ENCODE measurements around the gene ATP8B3. TPM values are rescaled to one million over a fixed set of nuclear protein-coding genes. Genes with fewer than 3 reads are reported as not detected.

ATP8B3 gene
- total and polyA plus RNA-seq, 7 donors = 0.06 to 0.30 (median 0.17) TPM; not detected in 1

DNA sequence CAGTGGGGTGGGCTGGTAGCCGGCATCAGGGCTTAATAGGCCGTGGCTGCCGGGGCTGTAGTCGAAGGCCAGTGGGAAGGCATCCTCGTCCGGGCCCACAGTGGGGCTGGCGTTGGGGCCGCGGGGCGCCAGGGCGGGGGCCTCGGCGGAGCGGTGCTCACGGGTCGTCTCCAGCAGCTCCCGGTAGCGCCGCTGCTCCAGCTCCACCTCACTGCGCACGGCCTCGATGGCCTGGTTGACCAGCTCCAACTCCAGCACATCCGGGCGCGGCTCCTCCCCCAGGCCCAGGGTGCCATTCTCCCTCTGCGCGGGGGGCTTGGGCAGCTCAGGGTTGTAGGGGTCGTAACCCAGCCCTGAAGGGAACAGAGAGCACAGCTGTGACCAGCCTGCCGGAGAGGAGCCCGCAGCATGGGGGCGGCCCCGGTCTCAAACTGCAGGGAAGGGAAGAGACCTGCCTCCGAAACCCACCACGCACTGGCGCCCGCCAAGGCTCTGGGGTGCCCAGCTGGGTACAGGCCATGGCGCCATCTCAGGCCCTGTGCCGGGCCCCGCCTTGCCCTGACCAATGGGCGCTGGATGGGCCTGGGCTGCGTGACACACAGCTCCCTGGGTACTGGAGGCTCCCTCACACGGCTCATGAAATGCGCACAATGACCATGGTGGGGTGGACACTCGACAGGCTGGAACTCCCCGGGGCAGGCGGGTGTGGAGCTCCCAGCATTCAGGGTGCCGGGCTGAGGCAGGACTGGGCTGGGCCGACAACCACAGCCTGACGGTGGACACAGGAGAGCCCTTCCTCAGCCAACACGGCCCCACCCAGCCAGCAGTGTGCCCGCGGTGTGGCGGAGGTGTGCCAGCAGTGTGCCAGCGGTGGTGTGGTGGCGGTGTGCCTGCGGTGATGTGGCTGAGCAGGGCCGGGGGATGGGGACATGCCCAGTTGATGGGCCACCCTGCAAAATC lies 16.5 kb upstream of the ATP8B3 start:
- H3K27ac ChIP-seq = no peak overlapping the region
- H3K27me3 ChIP-seq (ENCODE audit: insufficient read depth in 3 of 3, low read length in 2 of 3) = no peaks in the 10 kb centered on the region
- H3K36me3 ChIP-seq (ENCODE audit: insufficient read depth in 1 of 2, low read depth in 1 of 2) = peaks cover 3 to 51% of the 10 kb centered on the region in 2 donors
- intact Hi-C loops (cut with DNase I) = loop anchor here in 1 of 2 donors (5.0 to 10.0 kb wide), 2 partner anchors 156 to 284 kb away; no protein-coding TSS in a partner anchor
- no peak overlapping the region for H3K4me3 ChIP-seq
- WGBS, 3 donors = 89 to 92% (median 91%) methylated on average over 55 to 57 of the region's 57 CpGs
- peaks cover 5% of the 10 kb centered on the region for H3K4me1 ChIP-seq
- no peaks in the 10 kb centered on the region for H3K9me3 ChIP-seq
- DNase-seq (no peak), ATAC-seq (peak in 1 of 4 donors; percentile 9)
- TF ChIP-seq, protein P1, sequence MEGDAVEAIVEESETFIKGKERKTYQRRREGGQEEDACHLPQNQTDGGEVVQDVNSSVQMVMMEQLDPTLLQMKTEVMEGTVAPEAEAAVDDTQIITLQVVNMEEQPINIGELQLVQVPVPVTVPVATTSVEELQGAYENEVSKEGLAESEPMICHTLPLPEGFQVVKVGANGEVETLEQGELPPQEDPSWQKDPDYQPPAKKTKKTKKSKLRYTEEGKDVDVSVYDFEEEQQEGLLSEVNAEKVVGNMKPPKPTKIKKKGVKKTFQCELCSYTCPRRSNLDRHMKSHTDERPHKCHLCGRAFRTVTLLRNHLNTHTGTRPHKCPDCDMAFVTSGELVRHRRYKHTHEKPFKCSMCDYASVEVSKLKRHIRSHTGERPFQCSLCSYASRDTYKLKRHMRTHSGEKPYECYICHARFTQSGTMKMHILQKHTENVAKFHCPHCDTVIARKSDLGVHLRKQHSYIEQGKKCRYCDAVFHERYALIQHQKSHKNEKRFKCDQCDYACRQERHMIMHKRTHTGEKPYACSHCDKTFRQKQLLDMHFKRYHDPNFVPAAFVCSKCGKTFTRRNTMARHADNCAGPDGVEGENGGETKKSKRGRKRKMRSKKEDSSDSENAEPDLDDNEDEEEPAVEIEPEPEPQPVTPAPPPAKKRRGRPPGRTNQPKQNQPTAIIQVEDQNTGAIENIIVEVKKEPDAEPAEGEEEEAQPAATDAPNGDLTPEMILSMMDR (IDR thresholded peaks at IDR 0.05) = no peak

DNA sequence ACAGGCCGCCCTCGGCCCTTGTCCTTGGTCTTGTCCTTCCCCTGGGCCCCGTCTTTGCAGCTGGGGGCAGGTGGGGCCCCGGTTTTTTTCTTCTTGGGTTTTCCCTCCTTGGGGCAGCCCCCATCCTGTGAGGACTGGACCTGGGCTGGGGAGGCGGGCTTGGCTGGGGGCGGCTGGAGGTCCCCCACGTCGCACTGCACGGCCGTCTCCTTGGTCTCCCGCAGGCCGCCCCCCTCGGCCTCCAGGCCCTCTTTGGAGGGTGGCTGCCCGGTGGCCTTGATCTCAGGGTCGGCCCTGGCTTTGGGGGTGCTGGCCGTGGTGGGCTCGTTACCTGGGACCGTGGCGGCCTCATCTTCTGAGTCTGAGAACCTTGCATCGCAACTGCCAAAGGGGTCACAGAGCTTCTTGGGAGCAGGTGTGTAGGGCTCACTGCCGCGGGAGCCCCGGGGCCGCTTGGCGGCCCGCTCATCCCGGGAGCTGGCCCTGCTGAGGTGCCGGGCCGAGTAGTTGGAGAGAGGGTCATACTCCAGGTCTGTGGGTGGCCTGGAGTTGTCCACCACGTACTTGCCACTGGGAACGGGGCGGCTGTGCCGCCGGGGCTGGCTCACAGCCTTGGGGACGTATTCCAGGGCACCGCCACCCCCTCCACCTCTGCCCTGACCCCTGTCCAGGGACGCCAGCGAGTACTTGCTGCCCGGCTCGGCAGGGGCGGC lies 15.6 kb upstream of the ATP8B3 start:
- intact Hi-C loops (cut with DNase I) = loop anchor here in 1 of 2 donors (5.0 to 10.0 kb wide), 2 partner anchors 155 to 283 kb away; no protein-coding TSS in a partner anchor
- 84 to 91% (median 84%) methylated on average over 40 to 41 of the region's 41 CpGs for WGBS, 3 donors
- ATAC-seq (no peak), DNase-seq (no peak)
- H3K27me3 ChIP-seq (ENCODE audit: insufficient read depth in 3 of 3, low read length in 2 of 3) = no peaks in the 10 kb centered on the region
- no peak overlapping the region for H3K4me3 ChIP-seq
- no peaks in the 10 kb centered on the region for H3K9me3 ChIP-seq
- TF ChIP-seq, protein P1 (IDR thresholded peaks at IDR 0.05) = no peak
- peaks cover 5% of the 10 kb centered on the region for H3K4me1 ChIP-seq
- peaks cover 3 to 59% of the 10 kb centered on the region in 2 donors for H3K36me3 ChIP-seq (ENCODE audit: insufficient read depth in 1 of 2, low read depth in 1 of 2)
- no peak overlapping the region for H3K27ac ChIP-seq

DNA sequence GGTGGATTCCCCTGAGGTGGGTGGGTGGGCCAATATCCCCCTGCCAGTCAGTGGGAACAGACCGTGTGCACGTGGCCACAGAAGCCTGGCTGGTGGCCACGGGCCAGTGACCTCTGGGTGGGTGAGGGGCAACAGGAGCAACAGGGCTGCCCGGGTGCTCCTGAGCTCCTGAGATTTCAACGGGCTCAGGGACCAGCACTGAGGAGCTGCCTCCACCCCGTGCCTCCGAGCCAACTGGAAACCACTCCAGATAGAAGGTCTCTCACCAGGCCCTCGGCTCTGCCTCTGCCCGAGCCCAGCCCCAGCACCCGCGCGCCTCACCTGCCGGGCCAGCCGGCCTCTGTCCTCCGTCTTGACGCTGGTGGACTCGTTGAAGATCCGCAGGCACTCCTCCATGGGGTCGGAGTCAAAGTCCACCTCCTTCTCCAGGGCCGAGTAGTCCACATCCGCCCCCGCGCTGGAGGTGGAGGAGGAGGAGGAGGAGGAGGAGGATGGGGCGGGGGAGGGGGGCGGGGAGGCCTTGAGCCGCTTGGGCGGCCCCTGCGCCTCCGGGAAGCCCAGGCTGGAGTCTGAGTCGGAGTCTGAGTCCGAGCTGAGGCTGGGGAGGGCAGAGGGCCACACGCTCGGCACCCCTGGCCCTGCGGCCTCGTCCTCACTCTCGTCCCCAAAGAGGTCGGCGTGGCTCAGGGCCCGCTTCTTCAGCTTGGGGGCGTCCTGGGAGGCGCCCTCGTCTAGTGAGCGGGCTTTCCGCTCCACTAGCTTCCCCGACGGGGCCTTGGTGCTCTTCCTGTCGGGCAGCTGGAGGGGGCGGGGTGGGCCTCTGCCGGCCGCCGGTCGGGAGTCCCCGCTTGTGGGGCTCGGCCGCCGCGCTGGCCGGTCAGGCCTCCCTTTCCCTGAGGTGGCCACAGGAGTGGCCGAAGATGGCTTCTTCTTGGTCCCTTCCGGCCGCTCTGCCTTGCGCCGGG lies 14.8 kb upstream of the ATP8B3 start:
- intact Hi-C loops (cut with DNase I) = loop anchor here in 1 of 2 donors (5.0 to 10.0 kb wide), 2 partner anchors 155 to 282 kb away; no protein-coding TSS in a partner anchor
- peak in 2 of 4 donors; percentile 8 to 10 for ATAC-seq
- no peak for DNase-seq
- Histone ChIP-seq H3K27ac (no peak overlapping the region), H3K36me3 (ENCODE audit: insufficient read depth in 1 of 2, low read depth in 1 of 2) (peaks cover 3 to 68% of the 10 kb centered on the region in 2 donors), H3K27me3 (ENCODE audit: insufficient read depth in 3 of 3, low read length in 2 of 3) (no peaks in the 10 kb centered on the region), H3K9me3 (no peaks in the 10 kb centered on the region), H3K4me3 (no peak overlapping the region), H3K4me1 (peaks cover 5% of the 10 kb centered on the region)
- 71 to 72% (median 72%) methylated on average over 54 to 62 of the region's 63 CpGs for WGBS, 3 donors
- TF ChIP-seq, protein P1 (IDR thresholded peaks at IDR 0.05) = no peak
